Endometrial microvascular endothelial cells (primary cell): ENCODE measurements around the gene GAK. TPM values are rescaled to one million over a fixed set of nuclear protein-coding genes. Genes with fewer than 3 reads are reported as not detected.

Experiments
- in situ Hi-C: cut with HindIII; loops from 2 replicates; pipeline ENCODE4 v1.10.0; 2017; ENCODE audit warnings: low sequenced_read_pairs, low pct_unique_long_range_greater_than_20kb; ENCODE audit errors: inconsistent ontology term
- total RNA-seq: library from RNA; depleted of rRNA; stranded (reverse); fragments of >200 nt; gene quantifications from one replicate; pipeline ENCODE4 v1.2.3, GENCODE V29; 2015; ENCODE audit errors: inconsistent ontology term

GAK gene
- total RNA-seq, 1 donor from 2014 or later, result 79.9 TPM

DNA sequence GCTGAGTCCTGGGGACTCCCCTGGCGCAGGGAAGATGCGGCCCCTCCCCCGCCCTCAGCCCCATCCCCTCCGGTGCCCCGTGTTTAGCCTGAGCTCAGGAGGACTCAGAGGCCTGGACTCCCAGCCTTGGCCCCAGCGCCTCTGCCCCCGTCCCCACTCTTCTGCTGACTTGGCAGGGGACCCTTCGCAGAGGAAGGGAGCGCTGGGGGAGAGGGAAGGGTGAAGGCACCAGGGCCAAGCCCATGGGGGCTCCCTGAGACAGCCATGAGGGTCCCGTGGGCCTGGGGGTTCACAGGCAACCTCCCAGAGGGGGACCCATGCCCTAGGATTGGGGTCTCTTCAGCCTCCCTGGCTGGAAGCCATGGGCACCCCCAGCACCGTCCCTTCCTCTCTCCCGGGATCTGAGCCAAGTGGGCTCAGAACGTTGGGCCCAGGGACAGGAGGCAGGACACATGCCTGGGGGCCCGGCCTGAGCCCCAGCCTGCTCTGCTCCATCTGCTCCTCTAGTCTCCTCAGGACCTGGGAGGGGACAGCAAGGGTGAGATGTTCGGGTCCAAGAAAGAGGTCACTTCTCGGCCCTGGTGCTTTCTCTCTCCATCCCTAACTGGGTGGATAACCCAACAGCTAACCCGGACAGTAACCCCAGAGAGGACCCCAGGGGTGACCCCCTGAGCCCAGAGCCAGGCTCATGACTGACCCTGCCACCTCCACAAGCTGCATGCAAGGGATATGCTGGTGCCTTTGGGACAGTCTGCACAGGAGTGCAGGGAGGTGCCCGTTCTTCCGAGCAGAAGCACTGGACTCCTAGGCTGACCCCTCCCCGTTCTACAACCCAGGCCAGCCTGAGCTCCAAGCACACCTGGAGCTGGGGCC is 104.7 kb downstream of the GAK start:
- in situ Hi-C loops, result no loop called here

- in situ Hi-C loops, result no loop called here
Measured at GRCh38 chr4:826508-827208, 105.5 kb downstream of the GAK start.

GRCh38 chr4:825971-826330 is 106.2 kb downstream of the GAK start, which contains the start of gene CPLX1:
CPLX1 (minus strand) TSS chr4:826129; CDS start chr4:824522, 1,607 bp downstream.
- in situ Hi-C loops, result no loop called here

DNA sequence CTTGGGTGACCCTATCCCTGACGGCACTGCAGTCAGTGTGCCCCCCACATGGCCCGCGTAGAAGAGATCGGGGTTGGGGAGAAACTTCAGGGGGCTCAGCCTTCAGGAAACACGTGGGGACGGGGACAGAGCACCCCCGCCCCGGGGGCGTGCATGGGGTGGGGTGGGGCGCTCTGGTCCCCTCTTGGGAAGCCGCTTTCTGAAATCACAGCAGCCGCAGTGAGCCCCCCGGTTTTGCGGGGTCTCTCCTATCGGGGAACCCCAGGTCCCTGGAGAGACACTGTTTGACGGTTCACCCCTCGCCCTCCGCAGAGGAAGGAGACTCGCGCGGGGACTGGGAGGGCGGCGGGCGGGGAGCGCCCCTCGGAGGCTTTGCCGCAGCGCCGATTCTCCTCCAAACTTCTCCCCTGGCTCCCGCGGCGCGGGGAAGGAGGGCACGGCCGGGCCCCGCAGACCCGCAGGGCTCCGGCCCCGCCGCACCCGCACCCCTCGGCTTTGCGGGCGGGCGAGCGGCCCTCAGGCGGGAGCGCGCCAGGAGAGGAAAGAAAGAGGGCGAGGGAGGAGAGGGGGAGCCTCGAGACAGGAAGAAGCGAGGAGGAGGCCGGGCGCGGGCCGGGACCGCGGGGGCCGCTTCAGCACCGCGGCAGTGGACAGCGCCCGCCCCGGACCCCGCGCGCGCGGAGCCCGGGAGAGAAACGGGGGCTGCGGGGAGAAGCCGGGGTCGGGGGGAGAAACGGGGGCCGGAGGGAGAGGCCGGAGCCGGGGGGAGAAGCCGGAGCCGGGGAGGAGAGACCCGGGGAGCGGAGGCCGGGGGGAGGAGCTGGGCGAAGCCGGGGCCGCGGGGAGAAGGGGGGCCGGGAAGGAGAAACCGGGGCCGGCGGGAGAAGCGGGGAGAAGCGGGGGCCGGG is 106.8 kb downstream of the GAK start:
- in situ Hi-C loops, result no loop called here

DNA sequence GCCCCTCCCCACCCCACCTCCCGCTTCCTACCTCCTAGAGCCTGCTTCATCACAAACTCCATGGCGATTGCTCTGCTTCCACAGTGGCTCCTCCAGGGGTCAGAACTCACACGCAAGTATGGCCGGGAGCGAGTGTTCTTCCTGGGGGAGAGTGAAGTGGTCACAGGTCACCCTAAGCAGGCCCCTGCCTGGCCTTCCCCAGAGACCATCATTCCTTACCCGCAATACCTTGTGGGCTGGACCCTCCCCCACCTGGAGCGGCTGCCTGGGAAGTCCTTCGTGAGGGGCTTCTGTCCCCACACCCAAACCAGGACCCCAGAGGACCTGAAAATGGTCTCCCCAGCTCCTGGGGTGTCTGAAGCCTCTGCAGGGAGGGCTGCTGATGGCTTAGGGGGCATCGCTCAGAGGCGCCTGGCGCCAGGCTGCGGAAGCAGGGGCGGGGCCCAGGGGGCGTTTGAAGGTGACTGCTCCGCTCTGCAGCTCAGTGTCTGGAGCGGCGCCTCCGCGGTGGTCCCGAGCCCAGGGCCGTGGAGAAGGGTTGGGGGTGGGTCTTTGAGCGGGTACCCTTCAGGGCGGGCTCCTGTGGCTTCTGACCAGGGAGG is 107.6 kb downstream of the GAK start:
- in situ Hi-C loops, result no loop called here

DNA sequence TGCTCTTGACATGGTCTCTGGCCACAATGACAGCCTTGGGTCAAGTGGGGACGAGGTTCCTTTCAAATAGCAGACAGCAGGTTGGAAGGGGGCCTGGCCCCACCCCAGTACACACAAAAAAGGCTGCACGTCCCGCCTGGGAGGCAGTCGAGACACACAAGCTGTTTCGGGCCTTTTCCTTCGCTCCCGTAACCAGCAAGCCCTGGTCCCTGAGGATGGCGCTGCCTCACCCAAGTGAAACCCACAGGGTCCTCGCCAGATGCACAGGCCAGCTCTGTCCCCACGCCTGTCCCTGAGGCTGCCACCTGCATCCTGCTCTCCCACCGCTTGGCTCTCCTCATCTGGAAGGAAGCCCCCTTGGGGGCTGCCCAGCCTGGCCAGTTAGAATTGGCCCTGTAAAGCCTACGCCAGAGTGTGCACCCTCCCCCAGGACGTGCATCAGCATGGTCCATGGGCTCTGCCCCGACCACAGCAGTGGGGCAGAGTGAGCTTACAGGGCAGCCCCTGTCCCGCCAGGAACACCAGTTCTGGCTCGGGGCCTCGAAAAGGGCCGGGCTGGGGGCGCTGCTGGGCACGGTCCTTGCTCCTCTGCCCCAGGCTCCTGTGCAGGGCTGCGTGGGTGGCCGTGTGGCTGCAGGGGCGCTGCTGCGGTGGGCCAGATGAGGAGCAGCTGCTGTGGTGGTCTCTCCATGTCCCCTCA is 108.2 kb downstream of the GAK start:
- in situ Hi-C loops, result no loop called here

DNA sequence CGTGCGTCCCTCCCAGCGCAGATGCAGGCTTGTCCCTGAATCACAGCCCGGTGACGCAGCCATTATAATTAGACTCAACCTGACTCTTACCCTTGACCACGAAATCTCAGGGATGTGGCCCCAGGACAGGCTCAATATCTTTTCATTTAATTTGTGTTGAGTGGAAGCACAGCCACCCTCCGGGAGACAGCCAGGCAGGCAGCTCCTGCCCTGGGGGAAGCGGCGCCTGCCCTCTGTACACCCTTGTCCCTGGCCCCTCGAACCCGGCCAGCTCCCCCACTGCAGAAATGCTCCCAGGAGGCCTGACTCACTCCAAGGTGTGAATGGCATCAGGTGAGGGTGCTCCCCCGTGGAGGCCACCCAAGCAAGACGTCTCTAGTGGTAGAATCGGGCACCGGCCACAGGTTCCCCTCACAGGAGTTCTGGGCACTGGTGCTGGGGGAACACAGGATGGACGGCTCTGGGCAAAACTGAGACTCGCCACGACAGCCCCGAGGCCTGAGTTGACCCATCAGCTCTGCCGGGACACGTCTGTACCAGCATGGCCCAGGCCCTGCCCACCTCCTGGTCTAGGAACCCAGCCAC is 108.8 kb downstream of the GAK start:
- in situ Hi-C loops, result no loop called here

DNA sequence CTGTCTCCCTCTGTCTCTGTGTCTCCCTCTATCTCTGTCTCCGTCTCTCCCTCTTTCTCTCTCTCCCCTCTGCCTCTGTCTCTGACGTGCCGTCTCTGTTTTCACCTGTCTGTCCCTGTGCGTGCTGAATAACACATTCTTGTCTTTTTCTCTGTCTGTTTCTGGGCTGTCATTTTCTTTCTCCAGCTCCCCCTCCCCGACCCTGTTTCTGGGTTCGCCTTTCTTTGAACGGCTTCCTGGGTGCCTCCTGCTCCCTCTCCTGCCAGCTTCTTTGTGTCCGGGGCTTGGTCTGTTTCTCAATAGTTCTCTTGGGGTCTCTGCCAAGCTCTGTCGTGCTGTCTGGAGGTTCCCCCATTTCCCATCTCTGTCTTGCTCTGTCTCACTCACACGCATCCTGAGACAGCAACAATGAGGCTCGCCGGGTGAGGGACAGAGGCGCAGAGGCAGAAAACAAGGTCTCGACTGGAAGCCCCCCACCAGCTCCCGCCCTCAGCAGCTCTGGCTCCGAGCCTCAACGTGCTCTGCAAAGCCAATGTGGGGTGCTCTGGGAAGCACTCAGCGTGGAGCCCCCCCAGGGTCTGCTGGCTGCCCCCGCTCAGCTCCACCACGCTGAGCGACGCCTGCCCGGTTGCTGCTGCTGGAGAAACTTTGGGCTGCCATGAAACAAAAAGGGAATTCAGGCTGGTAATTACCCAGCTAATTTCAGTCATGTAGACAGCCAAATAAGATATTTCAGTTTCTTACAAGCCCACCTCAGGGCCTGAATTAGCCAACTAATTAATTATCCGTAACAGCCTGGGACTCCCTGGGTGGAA is 109.5 kb downstream of the GAK start:
- in situ Hi-C loops, result no loop called here

- in situ Hi-C loops, result no loop called here
Measured at GRCh38 chr4:821631-822030, 110.5 kb downstream of the GAK start.

DNA sequence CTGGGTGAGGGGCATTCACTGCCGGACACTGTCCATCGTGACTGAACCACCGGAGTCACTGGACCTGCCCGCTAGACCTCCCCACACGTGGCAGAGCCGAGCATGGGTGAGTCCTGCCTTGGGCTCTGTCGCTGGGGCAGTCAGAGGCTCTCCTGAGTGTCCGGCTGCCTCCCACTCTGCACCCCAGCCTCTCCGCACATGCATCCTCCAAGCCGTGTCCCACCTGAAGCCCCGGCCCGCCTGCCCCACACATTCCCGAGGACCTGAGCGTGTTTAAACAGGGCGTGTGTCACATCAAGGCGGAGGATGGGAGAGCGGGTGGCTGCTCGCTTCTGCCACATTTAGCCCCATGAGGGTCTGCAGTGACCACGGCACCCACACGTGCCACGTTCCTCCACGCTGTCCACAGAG is 110.9 kb downstream of the GAK start:
- in situ Hi-C loops, result no loop called here

DNA sequence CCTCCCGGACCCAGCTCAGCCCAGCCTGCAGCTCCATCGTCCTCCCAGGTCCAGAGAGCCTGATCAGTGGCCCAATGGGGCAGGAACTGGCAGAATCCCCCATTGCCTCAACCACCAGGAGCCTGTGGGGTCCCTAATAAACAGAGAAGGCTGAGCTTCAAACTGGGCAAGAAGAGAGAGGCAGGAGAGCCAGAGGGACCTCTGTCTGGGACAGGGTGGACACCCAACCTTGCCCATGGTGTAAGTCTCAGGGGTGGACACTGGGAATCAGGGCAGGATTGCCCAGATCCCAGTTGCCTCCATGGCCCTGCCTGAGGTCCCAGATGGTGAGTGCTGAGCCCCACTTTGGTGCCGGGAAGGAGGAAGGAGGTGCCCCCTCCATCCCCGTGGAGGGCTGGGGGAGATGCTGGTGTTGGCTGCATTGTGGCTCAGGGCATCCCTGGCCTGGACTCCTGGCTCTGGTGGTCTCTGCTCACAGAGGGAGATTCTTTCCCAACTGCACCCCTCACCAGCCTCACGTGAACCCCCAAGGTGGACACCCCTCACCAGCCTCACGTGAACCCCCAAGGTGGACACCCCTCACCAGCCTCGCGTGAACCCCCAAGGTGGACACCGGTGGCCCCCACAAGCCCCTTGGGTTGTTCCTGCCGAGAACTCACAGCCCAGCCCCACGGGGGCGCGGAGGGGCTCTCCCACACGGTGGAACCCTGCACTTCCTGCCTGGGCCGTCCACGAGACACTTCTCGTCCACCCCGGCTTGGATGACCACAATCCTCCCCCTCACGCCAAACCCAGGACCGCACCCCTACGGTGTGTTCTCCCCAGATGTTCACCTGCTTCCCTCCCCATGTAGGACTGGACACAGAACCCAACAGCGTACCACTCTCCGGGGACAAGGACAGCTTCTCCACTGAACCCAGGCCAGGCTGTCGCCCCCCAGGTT is 111.6 kb downstream of the GAK start:
- in situ Hi-C loops, result no loop called here

DNA sequence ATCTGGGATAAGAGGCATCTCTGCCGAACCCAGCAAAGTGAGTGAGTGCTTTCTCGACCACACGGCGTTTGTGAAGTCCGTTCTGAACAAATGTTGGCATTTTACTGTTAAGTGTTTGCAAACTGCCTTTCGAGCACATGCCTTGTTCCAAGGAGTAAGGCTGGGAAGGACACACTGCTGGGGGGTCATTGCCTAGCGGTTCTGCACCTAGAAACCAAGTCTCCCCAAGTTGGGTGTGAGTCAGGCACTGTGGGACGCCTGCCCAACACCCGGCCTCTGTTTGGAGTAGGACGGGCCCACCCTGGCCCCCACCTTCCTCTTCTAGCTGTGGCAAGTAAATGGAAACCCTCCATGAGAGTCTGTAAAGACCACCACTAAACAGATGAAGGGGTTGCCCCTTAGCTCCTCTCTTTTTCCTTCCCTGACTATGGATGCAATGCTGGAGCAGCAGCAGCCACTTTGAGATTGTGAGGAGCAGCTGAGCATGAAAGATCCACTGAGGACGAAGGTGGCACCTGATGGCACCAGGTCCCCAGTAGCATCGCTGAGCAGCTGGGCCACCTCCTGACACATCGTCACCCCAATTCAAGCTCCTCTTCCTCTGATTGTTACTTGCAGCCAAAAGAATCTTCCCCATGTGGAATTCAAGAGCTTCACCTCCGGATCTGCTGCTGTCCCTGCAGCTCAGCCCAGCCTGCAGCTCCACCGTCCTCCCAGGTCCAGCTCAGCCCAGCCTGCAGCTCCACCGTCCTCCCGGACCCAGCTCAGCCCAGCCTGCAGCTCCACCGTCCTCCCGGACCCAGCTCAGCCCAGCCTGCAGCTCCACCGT is 112.5 kb downstream of the GAK start:
- in situ Hi-C loops, result no loop called here

DNA sequence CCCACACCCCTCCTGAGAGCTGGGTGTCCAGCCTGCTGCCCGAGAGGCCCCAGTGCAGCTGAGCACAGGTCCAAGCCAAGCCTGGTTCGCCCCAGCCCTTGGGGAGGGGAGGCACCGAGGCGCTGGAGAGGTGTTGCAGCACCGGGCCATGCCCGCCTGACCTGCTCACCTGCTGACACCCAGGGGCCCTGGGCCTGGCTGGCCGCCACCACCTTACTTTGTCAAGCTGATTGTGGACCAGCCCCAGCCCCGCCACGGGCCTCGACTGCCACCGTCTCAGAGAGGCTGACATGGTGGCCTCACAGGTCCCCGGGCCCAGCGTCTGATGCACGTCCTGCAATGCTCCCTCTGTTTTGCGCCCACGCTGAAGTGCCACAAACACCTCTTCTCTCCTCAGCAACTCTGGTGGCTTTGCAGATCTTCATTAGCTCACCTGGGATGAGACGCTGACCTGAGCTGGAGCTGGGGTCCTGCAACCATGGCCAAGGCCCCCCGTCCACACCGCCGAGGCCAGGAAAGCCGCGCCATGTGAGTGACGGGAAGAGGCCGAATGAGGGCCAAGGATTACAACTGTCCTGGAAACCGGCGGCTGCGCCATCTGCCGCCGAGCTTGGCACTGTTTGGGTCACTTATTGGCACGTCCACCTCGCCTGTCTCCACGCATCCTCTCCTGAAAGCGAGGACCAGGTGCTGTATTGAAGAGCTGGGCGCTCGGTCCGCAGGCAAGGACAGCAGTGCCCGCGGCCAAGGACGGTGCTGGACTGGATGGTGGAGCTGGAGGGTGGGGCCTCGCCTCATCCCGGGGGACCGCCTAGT is 113.8 kb downstream of the GAK start:
- in situ Hi-C loops, result no loop called here

DNA sequence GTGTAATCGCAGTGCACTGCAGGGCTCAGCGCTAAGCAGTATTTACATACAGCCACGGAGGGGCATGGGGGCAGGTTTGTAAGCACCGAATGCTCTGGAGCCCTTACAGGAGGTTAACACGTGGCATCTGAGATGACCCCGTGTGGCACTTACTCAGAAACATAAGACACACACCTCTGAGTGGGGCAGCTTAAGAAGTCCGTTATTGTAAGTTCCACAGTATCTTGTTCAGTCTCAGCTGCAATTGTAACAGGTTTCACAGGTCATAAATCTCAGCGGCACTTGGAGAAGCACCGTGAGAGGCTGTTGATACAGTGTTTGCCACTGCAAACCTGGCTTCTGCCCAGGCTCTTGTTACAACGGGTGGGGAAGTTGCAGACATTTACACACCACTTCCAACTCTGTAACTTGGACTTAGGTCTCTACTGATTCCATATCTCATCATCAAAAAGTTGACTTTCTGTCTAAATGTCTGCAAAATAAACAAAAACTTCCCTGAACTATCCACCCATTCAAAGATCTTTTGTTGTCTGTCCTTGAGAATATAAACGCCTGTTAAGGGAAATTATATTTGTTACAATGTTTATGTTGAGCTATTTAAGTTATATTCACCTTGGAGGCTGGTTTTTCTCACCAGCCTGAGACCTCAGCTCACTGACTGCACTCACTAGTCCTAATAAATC is 116.5 kb downstream of the GAK start:
- in situ Hi-C loops, result no loop called here
